HepG2 (cell line): ENCODE results near the gene SAE1. TPM values are rescaled to one million over a fixed set of nuclear protein-coding genes. Genes with fewer than 3 reads are reported as not detected.

Experiments
- ATAC-seq: fragments of 200-7000 bp; cut with Tn5 transposase; 3 replicates; pipeline ENCODE4 v1.9.1; 2020; ENCODE audit warnings: mild to moderate bottlenecking, moderate library complexity
- BruUV-seq: library from RNA; stranded (reverse); fragments of 400-500 nt; replicated peaks from 2 replicates; lab custom pipeline; 2021; lab: Mats Ljungman, UMichigan
- CTCF ChIA-PET: fragments of 300-600 bp; formaldehyde crosslinking; extraction: SDS; loops from one replicate; lab custom pipeline; 2021; ENCODE audit warnings: low total read pairs, inconsistent platforms, low intra/inter-chr PET ratio; lab: Yijun Ruan, JAX
- POLR2A ChIA-PET: fragments of 350-600 bp; sonication (Branson Sonifier 250); formaldehyde crosslinking; loops from one replicate; lab custom pipeline; 2020; ENCODE audit warnings: antibody characterized with exemption, inconsistent platforms; lab: Yijun Ruan, JAX
- DNase-seq: peaks from one replicate; pipeline ENCODE4 v3.0.0-alpha.2; 2015; ENCODE audit warnings: low spot score
- FAIRE-seq: peaks from 3 replicates; lab custom pipeline; 2011; peaks lifted over from hg19 to GRCh38; lab: Jason Lieb, UNC
- H2AFZ ChIP-seq: one replicate; pipeline ENCODE4 v1.6.1; 2011; ENCODE audit warnings: low read length, inconsistent platforms
- H3K27ac ChIP-seq: fragments of 300-600 bp; 3 replicates; pipeline ENCODE4 v1.8.0; 2011; ENCODE audit warnings: mixed run types, mild to moderate bottlenecking, mixed read lengths, low read length, inconsistent platforms; ENCODE audit not compliant: insufficient read depth; ENCODE audit errors: extremely low read length
- H3K27me3 ChIP-seq, 2 experiments: fragments of 200-600 bp in 1 of 2; 2 replicates in 1 of 2; 3 replicates in 1 of 2; pipeline versions ENCODE4 v1.6.0 to v1.8.0; 2011; ENCODE audit warnings: low read length in 2 of 2, mild to moderate bottlenecking in 2 of 2, moderate library complexity in 2 of 2, inconsistent platforms in 1 of 2; ENCODE audit not compliant: insufficient read depth in 2 of 2, control insufficient read depth in 1 of 2
- H3K36me3 ChIP-seq, 2 experiments: fragments of 200-600 bp in 1 of 2; replicated peaks in 1 of 2; 2 replicates in 1 of 2; 3 replicates in 1 of 2; pipeline versions ENCODE4 v1.5.1 to v1.8.0; 2011; ENCODE audit warnings: low read length in 2 of 2, inconsistent platforms in 1 of 2; ENCODE audit not compliant: insufficient read depth in 2 of 2, control insufficient read depth in 1 of 2
- H3K4me1 ChIP-seq: 2 replicates; pipeline ENCODE4 v1.5.1; 2012; ENCODE audit warnings: low read length, inconsistent platforms; ENCODE audit not compliant: insufficient read depth
- H3K4me2 ChIP-seq: 2 replicates; pipeline ENCODE4 v1.6.0; 2011; ENCODE audit warnings: low read depth, low read length, inconsistent platforms
- H3K4me3 ChIP-seq, 3 experiments: fragments of 200-600 bp in 1 of 3; sonication (generic), shearing (Covaris generic) in 1 of 3; replicated peaks in 1 of 3; 2 replicates each; pipeline ENCODE4 v1.5.1; 2011 to 2016; ENCODE audit warnings: low read length in 3 of 3, inconsistent platforms in 2 of 3, low read depth in 2 of 3, mild to moderate bottlenecking in 2 of 3, control low read depth in 1 of 3, mixed read lengths in 1 of 3; ENCODE audit not compliant: insufficient read depth in 1 of 3
- H3K79me2 ChIP-seq: one replicate; pipeline ENCODE4 v1.6.1; 2011; ENCODE audit warnings: low read length, inconsistent platforms; ENCODE audit not compliant: insufficient read depth
- H3K9ac ChIP-seq: 2 replicates; pipeline ENCODE4 v1.6.0; 2011; ENCODE audit warnings: mild to moderate bottlenecking, low read depth, low read length, inconsistent platforms; ENCODE audit not compliant: insufficient read depth
- H3K9me3 ChIP-seq: 2 replicates; pipeline ENCODE4 v1.5.1; 2012; ENCODE audit warnings: mild to moderate bottlenecking, low read length
- H4K20me1 ChIP-seq: 2 replicates; pipeline ENCODE4 v1.6.0; 2011; ENCODE audit warnings: inconsistent platforms, mild to moderate bottlenecking, low read length, moderate library complexity; ENCODE audit not compliant: insufficient read depth
- BCL3 ChIP-seq: sonication (generic); formaldehyde crosslinking; IDR thresholded peaks from 2 replicates; pipeline ENCODE4 v1.5.1; 2020; ENCODE audit warnings: mild to moderate bottlenecking, missing genetic modification reagents, moderate library complexity
- GABPB1 ChIP-seq: IDR thresholded peaks from 2 replicates; pipeline ENCODE4 v1.6.1; 2016; ENCODE audit warnings: mild to moderate bottlenecking, missing genetic modification reagents, moderate library complexity, missing compliant biosample characterization
- KMT2B ChIP-seq: IDR thresholded peaks from 2 replicates; pipeline ENCODE4 v1.6.1; 2016; ENCODE audit warnings: missing genetic modification reagents, missing compliant biosample characterization
- NCOA1 ChIP-seq: sonication (generic); formaldehyde crosslinking; IDR thresholded peaks from 2 replicates; pipeline ENCODE4 v1.9.0; 2021; ENCODE audit warnings: missing genetic modification reagents
- POLR2G ChIP-seq: fragments of 200-400 bp; formaldehyde crosslinking; IDR thresholded peaks from 2 replicates; pipeline ENCODE4 v1.6.1; 2018; ENCODE audit warnings: mild to moderate bottlenecking, low read depth, low read length, moderate library complexity
- RBFOX2 ChIP-seq: fragments of 200-400 bp; formaldehyde crosslinking; IDR thresholded peaks from 2 replicates; pipeline ENCODE4 v1.6.1; 2017; ENCODE audit warnings: low read depth, mild to moderate bottlenecking, low read length
- TERF1 ChIP-seq: sonication (generic); formaldehyde crosslinking; IDR thresholded peaks from 2 replicates; pipeline ENCODE4 v1.8.0; 2022; ENCODE audit warnings: mild to moderate bottlenecking, missing genetic modification reagents, moderate library complexity
- UBTF ChIP-seq: sonication (generic); formaldehyde crosslinking; IDR thresholded peaks from 2 replicates; pipeline ENCODE4 v1.4.0; 2020; ENCODE audit warnings: mild to moderate bottlenecking, missing genetic modification reagents
- ZNF235 ChIP-seq: sonication (generic); formaldehyde crosslinking; IDR thresholded peaks from 2 replicates; pipeline ENCODE4 v1.8.1; 2023; ENCODE audit warnings: mild to moderate bottlenecking, missing genetic modification reagents, borderline replicate concordance
- ZNF383 ChIP-seq: sonication (generic); formaldehyde crosslinking; IDR thresholded peaks from 2 replicates; pipeline ENCODE4 v1.4.0; 2020; ENCODE audit warnings: missing genetic modification reagents, mild to moderate bottlenecking, borderline replicate concordance
- ZNF446 ChIP-seq: sonication (generic); formaldehyde crosslinking; IDR thresholded peaks from 2 replicates; pipeline ENCODE4 v1.5.0; 2020; ENCODE audit warnings: mild to moderate bottlenecking, missing genetic modification reagents
- ZNF678 ChIP-seq: sonication (generic); formaldehyde crosslinking; IDR thresholded peaks from 2 replicates; pipeline ENCODE4 v1.4.0; 2020; ENCODE audit warnings: mild to moderate bottlenecking, missing genetic modification reagents
- ZNF704 ChIP-seq: sonication (generic); formaldehyde crosslinking; IDR thresholded peaks from 2 replicates; pipeline ENCODE4 v1.8.1; 2023; ENCODE audit warnings: mild to moderate bottlenecking, inconsistent platforms, moderate library complexity, missing genetic modification reagents, borderline replicate concordance
- ZNF747 ChIP-seq: sonication (generic); formaldehyde crosslinking; IDR thresholded peaks from 2 replicates; pipeline ENCODE4 v1.8.1; 2023; ENCODE audit warnings: missing genetic modification reagents, mild to moderate bottlenecking, borderline replicate concordance
- ZNF879 ChIP-seq: sonication (generic); formaldehyde crosslinking; IDR thresholded peaks from 2 replicates; pipeline ENCODE4 v1.8.1; 2023; ENCODE audit warnings: missing genetic modification reagents
- WGBS: methylation state at CpG from one replicate; pipeline ENCODE4 v1.1.6; 2017; ENCODE audit warnings: low lambda C conversion rate; 5-methylcytosine and 5-hydroxymethylcytosine counted together
- in situ Hi-C: cut with HindIII; loops from 2 replicates; pipeline ENCODE4 v1.10.0; 2017; ENCODE audit warnings: low pct_unique_long_range_greater_than_20kb; ENCODE audit not compliant: extremely low pct_ligation_motif_present
- intact Hi-C: fragments of 100-400 bp; cut with micrococcal nuclease; formaldehyde crosslinking; loops from one replicate; pipeline ENCODE4 v1.10.0; 2022; ENCODE audit not compliant: unreplicated experiment
- polyA plus RNA-seq, 8 experiments: library from polyadenylated mRNA; depleted of rRNA in 3 of 8; stranded (reverse) in 7 of 8; unstranded in 1 of 8; fragments of >200 nt; fragmentation: Illumina TruSeq in 4 of 8; extraction: Trizol in 4 of 8; gene quantifications; 2 replicates each; pipeline versions ENCODE4 v1.2.1 to v1.2.3, GENCODE V29; 2011 to 2016; ENCODE audit warnings: low read depth in 4 of 8, missing spikeins in 1 of 8, mixed read lengths in 1 of 8; ENCODE audit not compliant: insufficient read depth in 1 of 8
- total RNA-seq, 5 experiments: library from RNA; depleted of rRNA; stranded (reverse); fragments of >200 nt; fragmentation: Illumina TruSeq; extraction: Trizol; gene quantifications; 2 replicates each; pipeline ENCODE4 v1.2.3, GENCODE V29; 2016; ENCODE audit warnings: low read depth in 1 of 5

Gene SAE1
- total and polyA plus RNA-seq, 2 of the 13 experiments (the other 11 are each of a cell fraction or from before 2014, with no cell fraction given) = 87.6 to 197 TPM

GRCh38 chr19:47230054-47230920 is 99.7 kb downstream of the SAE1 start (continued):
- no peak for TF ChIP-seq TERF1 (CRISPR knock-in tag)
- no peak for TF ChIP-seq KMT2B (CRISPR knock-in tag)

- no peaks in the 10 kb centered on the region for H3K9me3 ChIP-seq
- H3K4me3 ChIP-seq = peak within 1 kb of the TSS; percentile 94 to 100 (median 95)
- H3K27me3 ChIP-seq = peaks cover 0 to 4% of the 10 kb centered on the region in 2 experiments; a peak in 1 of 5 replicates
- no peak for FAIRE-seq
- H4K20me1 ChIP-seq = peaks cover 20% of the 10 kb centered on the region
- DNase-seq = no peak
- POLR2A ChIA-PET = no interaction called here
- CTCF ChIA-PET = interaction anchor here (2.5 kb wide), 1 partner anchor 13 kb away, joined by 13 read pairs; no protein-coding TSS in a partner anchor
- BruUV-seq = no TSS peak
- H3K79me2 ChIP-seq = peaks cover 21% of the 10 kb centered on the region
- H3K27ac ChIP-seq = peak within 1 kb of the TSS; percentile 94
- ATAC-seq = no peak
- peak within 1 kb of the TSS; percentile 94 for H3K4me2 ChIP-seq
- intact Hi-C loops (no loop called here), in situ Hi-C loops (no loop called here)
- no CpG with 5 or more reads among the region's 43 CpGs for WGBS
- H3K36me3 ChIP-seq = no peaks in the 10 kb centered on the region
- peak within 1 kb of the TSS; percentile 99 for H3K9ac ChIP-seq
- H3K4me1 ChIP-seq = peaks cover 34% of the 10 kb centered on the region
- no peak within 1 kb of the TSS for H2AFZ ChIP-seq
- TF ChIP-seq ZNF704 (0 out of 2 replicates have a peak, but pooled peaks have one; percentile 13), NCOA1 (CRISPR knock-in tag) (0 out of 2 replicates have a peak, but pooled peaks have one; percentile 3), POLR2G (0 out of 2 replicates have a peak, but pooled peaks have one; percentile 5), RBFOX2 (peak; percentile 86; the same call in 1 of the 2 replicates), ZNF235 (CRISPR knock-in tag) (0 out of 2 replicates have a peak, but pooled peaks have one; percentile 30), ZNF446 (peak; percentile 14; the same call in 1 of the 2 replicates), ZNF678 (no peak), ZNF747 (CRISPR knock-in tag) (0 out of 2 replicates have a peak, but pooled peaks have one; percentile 15), UBTF (CRISPR knock-in tag) (peak; percentile 41; the same call in 1 of the 2 replicates), BCL3 (CRISPR knock-in tag) (peak; percentile 18; the same call in 1 of the 2 replicates), ZNF383 (CRISPR knock-in tag) (no peak), ZNF879 (CRISPR knock-in tag) (0 out of 2 replicates have a peak, but pooled peaks have one; percentile 7), GABPB1 (CRISPR knock-in tag) (0 out of 2 replicates have a peak, but pooled peaks have one; percentile 9)
Observed at GRCh38 chr19:47230921-47231214, 100.2 kb downstream of the SAE1 start, which contains the start of gene BBC3. Gene BBC3, minus strand, starts transcription at chr19:47231199. Its CDS starts 2,768 bp downstream, at chr19:47228431.
